ENCODE measurements around the gene TEX19.

- TF ChIP-seq CTCF (IDR thresholded peaks at IDR 0.05): no peak
- TF ChIP-seq POLR2AphosphoS5 (IDR thresholded peaks at IDR 0.05; ENCODE audit: low read depth, low read length): no peak
- TF ChIP-seq, protein P1, sequence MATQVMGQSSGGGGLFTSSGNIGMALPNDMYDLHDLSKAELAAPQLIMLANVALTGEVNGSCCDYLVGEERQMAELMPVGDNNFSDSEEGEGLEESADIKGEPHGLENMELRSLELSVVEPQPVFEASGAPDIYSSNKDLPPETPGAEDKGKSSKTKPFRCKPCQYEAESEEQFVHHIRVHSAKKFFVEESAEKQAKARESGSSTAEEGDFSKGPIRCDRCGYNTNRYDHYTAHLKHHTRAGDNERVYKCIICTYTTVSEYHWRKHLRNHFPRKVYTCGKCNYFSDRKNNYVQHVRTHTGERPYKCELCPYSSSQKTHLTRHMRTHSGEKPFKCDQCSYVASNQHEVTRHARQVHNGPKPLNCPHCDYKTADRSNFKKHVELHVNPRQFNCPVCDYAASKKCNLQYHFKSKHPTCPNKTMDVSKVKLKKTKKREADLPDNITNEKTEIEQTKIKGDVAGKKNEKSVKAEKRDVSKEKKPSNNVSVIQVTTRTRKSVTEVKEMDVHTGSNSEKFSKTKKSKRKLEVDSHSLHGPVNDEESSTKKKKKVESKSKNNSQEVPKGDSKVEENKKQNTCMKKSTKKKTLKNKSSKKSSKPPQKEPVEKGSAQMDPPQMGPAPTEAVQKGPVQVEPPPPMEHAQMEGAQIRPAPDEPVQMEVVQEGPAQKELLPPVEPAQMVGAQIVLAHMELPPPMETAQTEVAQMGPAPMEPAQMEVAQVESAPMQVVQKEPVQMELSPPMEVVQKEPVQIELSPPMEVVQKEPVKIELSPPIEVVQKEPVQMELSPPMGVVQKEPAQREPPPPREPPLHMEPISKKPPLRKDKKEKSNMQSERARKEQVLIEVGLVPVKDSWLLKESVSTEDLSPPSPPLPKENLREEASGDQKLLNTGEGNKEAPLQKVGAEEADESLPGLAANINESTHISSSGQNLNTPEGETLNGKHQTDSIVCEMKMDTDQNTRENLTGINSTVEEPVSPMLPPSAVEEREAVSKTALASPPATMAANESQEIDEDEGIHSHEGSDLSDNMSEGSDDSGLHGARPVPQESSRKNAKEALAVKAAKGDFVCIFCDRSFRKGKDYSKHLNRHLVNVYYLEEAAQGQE (IDR thresholded peaks at IDR 0.05; ENCODE audit: insufficient read depth in 1 of 2, low read depth in 2 of 2, low read length in 1 of 2): no peak
- no peak for TF ChIP-seq TCF7L2 (IDR thresholded peaks at IDR 0.05; ENCODE audit: low read depth, low read length)
- TF ChIP-seq SIN3A (IDR thresholded peaks at IDR 0.05; ENCODE audit: borderline replicate concordance, insufficient read depth, low read depth, low read length): no peak
These were observed 52.5 kb downstream of the TEX19 start for GRCh38 chr17:82411396-82412053.
